Lower lobe of right lung (tissue), 2 donors: ENCODE data around the gene MAPKAP1. TPM values are rescaled to one million over a fixed set of nuclear protein-coding genes. Genes with fewer than 3 reads are reported as not detected.

ENCODE experiments used
- ATAC-seq, 2 donors: fragments of 200-7000 bp; cut with Tn5 transposase; one replicate each; pipeline ENCODE4 v1.9.1; 2020 to 2022; ENCODE audit warnings: mild to moderate bottlenecking in 2 of 2, moderate library complexity in 2 of 2
- DNase-seq: peaks from one replicate; pipeline ENCODE4 v3.0.0-alpha.2; 2020
- H3K27ac ChIP-seq: fragments of 200-600 bp; one replicate; pipeline ENCODE4 v1.8.0; 2022
- H3K27me3 ChIP-seq: fragments of 200-600 bp; one replicate; pipeline ENCODE4 v1.8.0; 2022; ENCODE audit warnings: low read depth
- H3K36me3 ChIP-seq: fragments of 200-600 bp; one replicate; pipeline ENCODE4 v1.8.0; 2022; ENCODE audit warnings: mild to moderate bottlenecking
- H3K4me1 ChIP-seq: fragments of 200-600 bp; one replicate; pipeline ENCODE4 v1.8.0; 2022
- H3K4me3 ChIP-seq: fragments of 200-600 bp; one replicate; pipeline ENCODE4 v1.8.0; 2022; ENCODE audit warnings: mild to moderate bottlenecking
- H3K9me3 ChIP-seq: fragments of 200-600 bp; one replicate; pipeline ENCODE4 v1.8.0; 2022
- CTCF ChIP-seq: fragments of 200-600 bp; IDR thresholded peaks from one replicate; pipeline ENCODE4 v1.8.0; 2022; ENCODE audit warnings: antibody characterized with exemption, mild to moderate bottlenecking
- intact Hi-C: fragments of 100-400 bp; cut with DNase I; formaldehyde crosslinking; loops from one replicate; pipeline ENCODE4 v1.11.0; 2022
- total RNA-seq: library from RNA; stranded (reverse); fragmentation: NEBNext Ultra II Directional; extraction: Animal tissue kit (Norgen Biotek cat#: 25700); gene quantifications from one replicate; pipeline ENCODE4 v1.2.1, GENCODE V29; 2021
- donor health status: DM: no; HTN: yes; CAD: no; lungs with severe emphysema.

The MAPKAP1 gene
- total RNA-seq, 1 donor from 2014 or later: 71.5 TPM

- ATAC-seq: no peak
- intact Hi-C loops: no loop called here
Measured at GRCh38 chr9:125423964-125424363, 283.0 kb downstream of the MAPKAP1 start.

GRCh38 chr9:125422853-125423252, 284.2 kb downstream of the MAPKAP1 start:
- intact Hi-C loops: no loop called here
- no peak for ATAC-seq
- Histone ChIP-seq H3K36me3 (no peaks in the 10 kb centered on the region), H3K9me3 (no peaks in the 10 kb centered on the region), H3K27me3 (peaks cover 3% of the 10 kb centered on the region), H3K4me1 (no peaks in the 10 kb centered on the region), H3K4me3 (no peak overlapping the region), H3K27ac (no peak overlapping the region)
- no peak for DNase-seq
- no peak for TF ChIP-seq CTCF

More at GRCh38 chr9:125423964-125424363, 283.0 kb downstream of the MAPKAP1 start:
- DNase-seq: no peak
- Histone ChIP-seq H3K27me3 (peaks cover 3% of the 10 kb centered on the region), H3K36me3 (no peaks in the 10 kb centered on the region), H3K4me1 (no peaks in the 10 kb centered on the region), H3K9me3 (no peaks in the 10 kb centered on the region), H3K4me3 (no peak overlapping the region), H3K27ac (no peak overlapping the region)
- TF ChIP-seq CTCF: no peak

GRCh38 chr9:125421591-125422181, 285.3 kb downstream of the MAPKAP1 start:
- Histone ChIP-seq H3K27me3 (peaks cover 3% of the 10 kb centered on the region), H3K4me1 (no peaks in the 10 kb centered on the region), H3K4me3 (no peak overlapping the region), H3K9me3 (no peaks in the 10 kb centered on the region), H3K27ac (no peak overlapping the region), H3K36me3 (no peaks in the 10 kb centered on the region)
- intact Hi-C loops: no loop called here
- DNase-seq (no peak), ATAC-seq (no peak)
- TF ChIP-seq CTCF: no peak

- H3K9me3 ChIP-seq: no peaks in the 10 kb centered on the region
Measured at GRCh38 chr9:125421166-125421565, 285.8 kb downstream of the MAPKAP1 start.

GRCh38 chr9:125418404-125418803, 288.6 kb downstream of the MAPKAP1 start:
- intact Hi-C loops: no loop called here
- ATAC-seq (no peak), DNase-seq (no peak)
- no peak for TF ChIP-seq CTCF
- no peaks in the 10 kb centered on the region for H3K4me1 ChIP-seq
- no peak overlapping the region for H3K27ac ChIP-seq
- H3K27me3 ChIP-seq: peaks cover 3% of the 10 kb centered on the region
- no peaks in the 10 kb centered on the region for H3K9me3 ChIP-seq
- no peak overlapping the region for H3K4me3 ChIP-seq
- H3K36me3 ChIP-seq: no peaks in the 10 kb centered on the region

More at GRCh38 chr9:125421166-125421565, 285.8 kb downstream of the MAPKAP1 start:
- H3K4me1 ChIP-seq: no peaks in the 10 kb centered on the region
- H3K36me3 ChIP-seq: no peaks in the 10 kb centered on the region
- peaks cover 3% of the 10 kb centered on the region for H3K27me3 ChIP-seq
- TF ChIP-seq CTCF: no peak
- H3K27ac ChIP-seq: no peak overlapping the region
- H3K4me3 ChIP-seq: no peak overlapping the region
- DNase-seq: no peak
- intact Hi-C loops: no loop called here
- no peak for ATAC-seq
